WERI-Rb-1 (cell line): ENCODE results near the gene ZNF691.
"Not testable (repeated sequence)": the region's sequence is repeated elsewhere in the genome, so short reads cannot be mapped to it uniquely, and the experiment has no call there.

Experiments used
- DNase-seq: peaks from one replicate; pipeline ENCODE4 v3.0.0-alpha.2; 2020
- H3K27ac ChIP-seq: fragments of 250-450 bp; sonication (Bioruptor Pico); 2 replicates; pipeline ENCODE4 v1.5.1; 2020; ENCODE audit warnings: mild to moderate bottlenecking, moderate library complexity
- H3K27me3 ChIP-seq: fragments of 250-450 bp; sonication (Bioruptor Pico); 2 replicates; pipeline ENCODE4 v1.5.1; 2021; ENCODE audit warnings: mild to moderate bottlenecking, low read depth, moderate library complexity; ENCODE audit not compliant: insufficient read depth, severe bottlenecking
- H3K36me3 ChIP-seq: fragments of 250-450 bp; sonication (Bioruptor Pico); 2 replicates; pipeline ENCODE4 v1.5.1; 2020; ENCODE audit warnings: mild to moderate bottlenecking, moderate library complexity
- H3K4me3 ChIP-seq: 2 replicates; pipeline ENCODE4 v1.5.1; 2011; ENCODE audit warnings: low read depth, mild to moderate bottlenecking, control low read depth, low read length
- H3K9me3 ChIP-seq: fragments of 250-450 bp; sonication (Bioruptor Pico); 2 replicates; pipeline ENCODE4 v1.5.1; 2021; ENCODE audit warnings: mild to moderate bottlenecking, moderate library complexity; ENCODE audit not compliant: severe bottlenecking
- TF ChIP-seq, protein P1 (sequence below): IDR thresholded peaks from 2 replicates; pipeline ENCODE4 v1.5.1; 2011; ENCODE audit warnings: low read depth, mild to moderate bottlenecking, control low read depth, inconsistent platforms, low read length

ZNF691 gene

DNA sequence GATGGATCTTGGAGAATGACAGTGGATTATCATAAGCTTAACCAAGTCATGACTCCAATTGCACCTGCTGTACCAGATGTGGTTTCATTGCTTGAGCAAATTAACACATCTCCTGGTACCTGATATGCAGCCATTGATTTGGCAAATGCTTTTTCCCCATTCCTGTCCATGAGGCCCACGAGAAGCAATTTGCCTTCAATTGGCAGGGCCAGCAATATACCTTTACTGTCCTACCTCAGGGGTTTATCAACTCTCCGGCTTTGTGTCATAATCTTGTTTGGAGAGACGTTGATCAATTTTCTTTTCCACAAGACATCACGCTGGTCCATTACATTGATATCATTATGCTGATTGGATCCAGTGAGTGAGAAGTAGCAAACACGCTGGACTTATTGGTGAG lies 20.1 kb downstream of the ZNF691 start:
- peaks cover 7% of the 10 kb centered on the region for H3K9me3 ChIP-seq
- no peaks in the 10 kb centered on the region for H3K27me3 ChIP-seq
- TF ChIP-seq, protein P1, sequence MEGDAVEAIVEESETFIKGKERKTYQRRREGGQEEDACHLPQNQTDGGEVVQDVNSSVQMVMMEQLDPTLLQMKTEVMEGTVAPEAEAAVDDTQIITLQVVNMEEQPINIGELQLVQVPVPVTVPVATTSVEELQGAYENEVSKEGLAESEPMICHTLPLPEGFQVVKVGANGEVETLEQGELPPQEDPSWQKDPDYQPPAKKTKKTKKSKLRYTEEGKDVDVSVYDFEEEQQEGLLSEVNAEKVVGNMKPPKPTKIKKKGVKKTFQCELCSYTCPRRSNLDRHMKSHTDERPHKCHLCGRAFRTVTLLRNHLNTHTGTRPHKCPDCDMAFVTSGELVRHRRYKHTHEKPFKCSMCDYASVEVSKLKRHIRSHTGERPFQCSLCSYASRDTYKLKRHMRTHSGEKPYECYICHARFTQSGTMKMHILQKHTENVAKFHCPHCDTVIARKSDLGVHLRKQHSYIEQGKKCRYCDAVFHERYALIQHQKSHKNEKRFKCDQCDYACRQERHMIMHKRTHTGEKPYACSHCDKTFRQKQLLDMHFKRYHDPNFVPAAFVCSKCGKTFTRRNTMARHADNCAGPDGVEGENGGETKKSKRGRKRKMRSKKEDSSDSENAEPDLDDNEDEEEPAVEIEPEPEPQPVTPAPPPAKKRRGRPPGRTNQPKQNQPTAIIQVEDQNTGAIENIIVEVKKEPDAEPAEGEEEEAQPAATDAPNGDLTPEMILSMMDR: no peak
- no peak overlapping the region for H3K27ac ChIP-seq
- H3K4me3 ChIP-seq: no peak overlapping the region
- H3K36me3 ChIP-seq: no peaks in the 10 kb centered on the region
- DNase-seq: no peak

- H3K9me3 ChIP-seq, H3K36me3 ChIP-seq, H3K4me3 ChIP-seq, H3K27me3 ChIP-seq, H3K27ac ChIP-seq, DNase-seq: not testable (repeated sequence)
Observed at GRCh38 chr1:42868466-42868865, 22.1 kb downstream of the ZNF691 start.

- H3K36me3 ChIP-seq, DNase-seq, H3K4me3 ChIP-seq, H3K9me3 ChIP-seq, H3K27me3 ChIP-seq, H3K27ac ChIP-seq: not testable (repeated sequence)
Observed at GRCh38 chr1:42869254-42869653, 22.8 kb downstream of the ZNF691 start.

DNA sequence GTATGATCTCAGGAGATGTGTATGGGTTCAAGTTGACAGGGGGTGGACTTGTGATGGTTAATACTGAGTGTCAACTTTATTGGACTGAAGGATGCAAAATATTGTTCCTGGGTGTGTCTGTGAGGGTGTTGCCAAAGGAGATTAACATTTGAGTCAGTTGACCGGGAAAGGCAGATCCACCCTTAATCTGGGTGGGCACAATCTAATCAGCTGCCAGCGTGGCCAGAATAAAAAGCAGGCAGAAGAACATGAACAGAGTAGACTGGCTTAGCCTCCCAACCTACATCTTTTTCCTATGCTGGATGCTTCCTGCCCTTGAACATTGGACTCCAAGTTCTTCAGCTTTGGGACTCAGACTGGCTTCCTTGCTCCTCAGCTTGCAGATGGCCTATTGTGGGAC lies 23.3 kb downstream of the ZNF691 start:
- H3K4me3 ChIP-seq: not testable (repeated sequence)

DNA sequence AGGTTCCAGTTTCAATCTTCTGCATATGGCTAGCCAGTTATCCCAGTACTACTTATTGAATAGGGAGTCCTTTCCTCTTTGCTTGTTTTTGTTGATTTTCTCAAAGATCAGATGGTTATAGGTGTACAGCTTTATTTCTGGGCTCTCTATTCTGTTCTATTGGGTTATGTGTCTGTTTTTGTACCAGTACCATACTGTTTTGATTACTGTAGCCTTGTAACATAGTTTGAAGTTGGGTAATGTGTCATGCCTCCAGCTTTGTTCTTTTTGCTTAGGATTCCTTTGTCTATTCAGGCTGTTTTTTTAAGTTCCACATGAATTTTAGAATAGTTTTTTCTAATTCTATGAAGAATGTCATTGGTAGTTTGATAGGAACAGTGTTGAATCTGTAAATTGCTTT lies 26.7 kb downstream of the ZNF691 start:
- H3K4me3 ChIP-seq, H3K27ac ChIP-seq, H3K9me3 ChIP-seq, H3K36me3 ChIP-seq, H3K27me3 ChIP-seq, DNase-seq: not testable (repeated sequence)

More for the DNA sequence above, 23.3 kb downstream of the ZNF691 start:
- not testable (repeated sequence) for H3K36me3 ChIP-seq, H3K27me3 ChIP-seq, DNase-seq, H3K9me3 ChIP-seq, H3K27ac ChIP-seq

- DNase-seq: no peak
- TF ChIP-seq, protein P1: no peak
- Histone ChIP-seq H3K9me3 (no peaks in the 10 kb centered on the region), H3K36me3 (no peaks in the 10 kb centered on the region), H3K4me3 (no peak overlapping the region), H3K27me3 (no peaks in the 10 kb centered on the region), H3K27ac (no peak overlapping the region)
Observed at GRCh38 chr1:42873670-42874069, 27.3 kb downstream of the ZNF691 start.

DNA sequence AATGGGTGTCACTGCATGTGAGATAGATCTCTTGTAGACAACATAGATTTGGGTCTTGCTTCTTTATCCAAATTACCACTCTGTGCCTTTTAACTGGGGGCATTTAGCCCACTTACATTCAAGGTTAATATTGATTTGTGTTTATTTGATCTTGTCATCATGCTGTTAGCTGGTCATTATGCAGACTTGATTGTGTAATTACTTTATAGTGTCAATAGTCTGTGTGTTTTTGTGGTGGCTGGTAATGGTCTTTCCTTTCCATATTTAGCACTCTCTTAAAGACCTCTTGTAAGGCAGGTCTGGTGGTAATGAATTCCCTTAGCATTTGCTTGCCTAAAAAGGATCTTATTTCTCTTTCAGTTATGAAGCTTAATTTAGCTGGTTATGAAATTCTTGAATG lies 29.6 kb downstream of the ZNF691 start:
- Histone ChIP-seq H3K9me3 (peaks cover 3% of the 10 kb centered on the region), H3K27ac (no peak overlapping the region), H3K27me3 (no peaks in the 10 kb centered on the region), H3K36me3 (no peaks in the 10 kb centered on the region), H3K4me3 (no peak overlapping the region)
- TF ChIP-seq, protein P1: no peak
- no peak for DNase-seq

DNA sequence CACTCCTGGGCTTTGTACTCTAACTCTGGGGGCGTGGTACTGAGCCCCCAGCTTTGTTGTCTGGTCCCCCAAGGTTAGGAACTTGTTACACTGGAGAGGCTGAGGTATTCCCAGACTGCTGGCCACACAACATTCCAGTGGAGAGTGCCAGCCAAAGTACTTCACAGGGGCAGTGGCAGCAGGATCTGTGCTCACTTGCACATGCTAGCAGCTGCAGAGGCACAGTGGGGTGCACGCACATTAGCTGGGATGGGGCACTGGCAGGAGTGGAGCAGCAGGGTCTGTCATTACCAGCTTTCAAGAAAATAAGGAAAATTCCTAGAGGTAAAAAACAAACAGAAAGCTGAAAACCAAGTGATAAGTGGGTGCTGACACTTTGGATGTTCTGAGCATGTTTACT lies 31.0 kb downstream of the ZNF691 start:
- Histone ChIP-seq H3K27me3 (no peaks in the 10 kb centered on the region), H3K36me3 (no peaks in the 10 kb centered on the region), H3K9me3 (peaks cover 3% of the 10 kb centered on the region), H3K4me3 (no peak overlapping the region), H3K27ac (no peak overlapping the region)
- DNase-seq: no peak
- TF ChIP-seq, protein P1: no peak
